ENCODE results near the gene NDUFB8.

GRCh38 chr10:100520811-100521210 is 8.9 kb downstream of the NDUFB8 start:
- TF ChIP-seq TSHZ2 (CRISPR knock-in tag; IDR thresholded peaks at IDR 0.05) (no peak), GLIS3 (CRISPR knock-in tag; IDR thresholded peaks at IDR 0.05) (no peak), CREB5 (CRISPR knock-in tag; IDR thresholded peaks at IDR 0.05; ENCODE audit: low read depth) (no peak), ESRRG (CRISPR knock-in tag; IDR thresholded peaks at IDR 0.05) (no peak)

Measured in SK-N-SH treated with all-trans-retinoic acid at 6 μM for 48 hours (cell line).